Neural cell (in vitro differentiated cells): Measurements from ENCODE around the gene DIS3L2.

Experiments
- CTCF ChIP-seq: fragments of 450-650 bp; IDR thresholded peaks from 2 replicates; pipeline ENCODE4 v1.5.1; 2014; ENCODE audit warnings: antibody characterized with exemption, mild to moderate bottlenecking, moderate library complexity; ENCODE audit not compliant: poor library complexity, severe bottlenecking
- EP300 ChIP-seq: fragments of 450-650 bp; conservative IDR thresholded peaks from 2 replicates; pipeline ENCODE4 v1.6.1; 2014; ENCODE audit warnings: antibody characterized with exemption, mild to moderate bottlenecking, moderate library complexity; ENCODE audit not compliant: poor library complexity, severe bottlenecking
- EZH2 ChIP-seq: fragments of 200-600, 300-800 bp; shearing (Covaris generic), sonication (generic); IDR thresholded peaks from 2 replicates; pipeline ENCODE4 v1.6.1; 2014; ENCODE audit warnings: antibody characterized with exemption, low read length, borderline replicate concordance, mild to moderate bottlenecking; ENCODE audit not compliant: insufficient read depth, poor library complexity, severe bottlenecking
- MXI1 ChIP-seq: fragments of 450-650 bp; conservative IDR thresholded peaks from 2 replicates; pipeline ENCODE4 v1.6.1; 2014; ENCODE audit warnings: antibody characterized with exemption, mild to moderate bottlenecking; ENCODE audit not compliant: poor library complexity, severe bottlenecking
- POLR2AphosphoS5 ChIP-seq: IDR thresholded peaks from 2 replicates; pipeline ENCODE4 v1.6.1; 2012
- RAD21 ChIP-seq: fragments of 450-650 bp; conservative IDR thresholded peaks from 2 replicates; pipeline ENCODE4 v1.6.1; 2014; ENCODE audit warnings: antibody characterized with exemption, mild to moderate bottlenecking, moderate library complexity
- SMC3 ChIP-seq: fragments of 450-650 bp; conservative IDR thresholded peaks from 2 replicates; pipeline ENCODE4 v1.6.1; 2014; ENCODE audit warnings: antibody characterized with exemption, mild to moderate bottlenecking, moderate library complexity; ENCODE audit not compliant: poor library complexity
- TAF1 ChIP-seq: IDR thresholded peaks from 2 replicates; pipeline ENCODE4 v1.6.1; 2012; ENCODE audit warnings: low read depth
- TF ChIP-seq, protein P1 (sequence below): IDR thresholded peaks from 2 replicates; pipeline ENCODE4 v1.6.1; 2012; ENCODE audit warnings: borderline replicate concordance

DNA sequence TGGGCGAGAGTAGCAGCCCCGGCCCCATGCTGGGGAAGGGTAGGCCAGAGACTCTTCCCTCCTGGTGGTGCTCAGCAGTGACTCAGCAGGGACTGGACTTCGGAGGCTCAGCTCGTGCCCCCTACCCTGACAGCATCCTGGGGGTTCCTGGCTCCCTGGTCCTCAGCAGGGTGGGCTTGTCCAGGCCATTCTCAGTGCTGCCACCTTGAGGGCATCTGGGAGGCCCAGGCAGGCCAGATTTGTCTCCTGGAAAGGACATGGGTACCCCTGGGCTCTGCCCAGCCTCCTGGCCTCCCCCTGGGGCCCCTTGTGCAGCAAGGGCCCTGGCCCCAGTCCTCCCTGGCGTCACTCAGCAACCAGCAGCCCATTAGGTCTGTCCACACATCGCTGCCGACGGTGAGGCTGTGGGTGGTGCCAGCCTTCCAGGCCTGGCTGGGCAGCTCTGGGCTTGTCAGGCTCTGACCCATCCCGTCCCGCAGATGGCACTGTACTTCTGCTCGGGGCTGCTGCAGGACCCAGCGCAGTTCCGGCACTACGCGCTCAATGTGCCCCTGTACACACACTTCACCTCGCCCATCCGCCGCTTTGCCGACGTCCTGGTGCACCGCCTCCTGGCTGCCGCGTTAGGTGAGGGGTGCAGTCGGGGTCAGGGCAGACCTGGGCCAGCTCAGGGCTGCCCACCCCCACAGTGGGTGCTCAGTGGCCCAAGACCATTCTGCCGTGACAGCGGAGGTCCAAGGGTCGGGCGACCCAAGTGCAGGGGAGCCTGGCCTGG lies 372.0 kb downstream of the DIS3L2 start:
- no peak for TF ChIP-seq CTCF
- no peak for TF ChIP-seq POLR2AphosphoS5
- no peak for TF ChIP-seq EZH2
- TF ChIP-seq, protein P1, sequence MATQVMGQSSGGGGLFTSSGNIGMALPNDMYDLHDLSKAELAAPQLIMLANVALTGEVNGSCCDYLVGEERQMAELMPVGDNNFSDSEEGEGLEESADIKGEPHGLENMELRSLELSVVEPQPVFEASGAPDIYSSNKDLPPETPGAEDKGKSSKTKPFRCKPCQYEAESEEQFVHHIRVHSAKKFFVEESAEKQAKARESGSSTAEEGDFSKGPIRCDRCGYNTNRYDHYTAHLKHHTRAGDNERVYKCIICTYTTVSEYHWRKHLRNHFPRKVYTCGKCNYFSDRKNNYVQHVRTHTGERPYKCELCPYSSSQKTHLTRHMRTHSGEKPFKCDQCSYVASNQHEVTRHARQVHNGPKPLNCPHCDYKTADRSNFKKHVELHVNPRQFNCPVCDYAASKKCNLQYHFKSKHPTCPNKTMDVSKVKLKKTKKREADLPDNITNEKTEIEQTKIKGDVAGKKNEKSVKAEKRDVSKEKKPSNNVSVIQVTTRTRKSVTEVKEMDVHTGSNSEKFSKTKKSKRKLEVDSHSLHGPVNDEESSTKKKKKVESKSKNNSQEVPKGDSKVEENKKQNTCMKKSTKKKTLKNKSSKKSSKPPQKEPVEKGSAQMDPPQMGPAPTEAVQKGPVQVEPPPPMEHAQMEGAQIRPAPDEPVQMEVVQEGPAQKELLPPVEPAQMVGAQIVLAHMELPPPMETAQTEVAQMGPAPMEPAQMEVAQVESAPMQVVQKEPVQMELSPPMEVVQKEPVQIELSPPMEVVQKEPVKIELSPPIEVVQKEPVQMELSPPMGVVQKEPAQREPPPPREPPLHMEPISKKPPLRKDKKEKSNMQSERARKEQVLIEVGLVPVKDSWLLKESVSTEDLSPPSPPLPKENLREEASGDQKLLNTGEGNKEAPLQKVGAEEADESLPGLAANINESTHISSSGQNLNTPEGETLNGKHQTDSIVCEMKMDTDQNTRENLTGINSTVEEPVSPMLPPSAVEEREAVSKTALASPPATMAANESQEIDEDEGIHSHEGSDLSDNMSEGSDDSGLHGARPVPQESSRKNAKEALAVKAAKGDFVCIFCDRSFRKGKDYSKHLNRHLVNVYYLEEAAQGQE: no peak
- no peak for TF ChIP-seq EP300
- TF ChIP-seq TAF1: no peak
- TF ChIP-seq SMC3: no peak
- TF ChIP-seq RAD21: no peak
- TF ChIP-seq MXI1: no peak
